Measurements from ENCODE around the gene MRPL46.

The MRPL46 gene

GRCh38 chr15:88467073-88467934 lies at the start of gene MRPL46, which contains the start of gene MRPS11:
TSS of gene MRPL46 (minus strand) at chr15:88467388. CDS start at chr15:88467377, 11 bp downstream.
TSS of gene MRPS11 (plus strand) at chr15:88467708. CDS start at chr15:88467718, 10 bp downstream.
- TF ChIP-seq CTCF (IDR thresholded peaks at IDR 0.05; ENCODE audit: low read depth, low read length), result no peak
- peak within 1 kb of the TSS; percentile 98 for H3K4me3 ChIP-seq (ENCODE audit: low read depth, low read length)

- TF ChIP-seq CTCF (IDR thresholded peaks at IDR 0.05; ENCODE audit: low read depth, low read length), result no peak
- no peak overlapping the region for H3K4me3 ChIP-seq (ENCODE audit: low read depth, low read length)
These were observed 46.0 kb upstream of the MRPL46 start for GRCh38 chr15:88513195-88513594.

GRCh38 chr15:88512601-88513000 lies 45.4 kb upstream of the MRPL46 start:
- TF ChIP-seq CTCF (IDR thresholded peaks at IDR 0.05; ENCODE audit: low read depth, low read length), result no peak
- H3K4me3 ChIP-seq (ENCODE audit: low read depth, low read length), result no peak overlapping the region

DNA sequence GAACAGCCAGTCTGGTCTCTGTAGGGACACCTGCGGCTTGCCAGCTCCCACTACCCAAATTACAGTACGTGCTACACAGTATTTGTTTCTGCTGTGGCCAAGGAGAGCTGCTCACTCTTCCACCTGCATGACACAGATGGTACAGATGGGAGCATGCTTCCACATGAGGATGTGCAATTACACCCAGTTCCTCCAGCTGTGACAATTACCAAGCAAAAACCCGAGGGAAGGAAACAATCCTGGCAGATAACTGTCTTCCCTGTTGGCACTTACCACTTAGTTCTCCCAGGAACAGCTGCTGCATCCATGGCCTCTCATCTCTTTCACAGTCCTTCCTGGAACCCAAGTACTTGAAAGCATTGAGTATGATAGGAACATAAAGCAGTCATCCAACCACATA lies 44.9 kb upstream of the MRPL46 start:
- no peak overlapping the region for H3K4me3 ChIP-seq (ENCODE audit: low read depth, low read length)
- TF ChIP-seq CTCF (IDR thresholded peaks at IDR 0.05; ENCODE audit: low read depth, low read length), result no peak

DNA sequence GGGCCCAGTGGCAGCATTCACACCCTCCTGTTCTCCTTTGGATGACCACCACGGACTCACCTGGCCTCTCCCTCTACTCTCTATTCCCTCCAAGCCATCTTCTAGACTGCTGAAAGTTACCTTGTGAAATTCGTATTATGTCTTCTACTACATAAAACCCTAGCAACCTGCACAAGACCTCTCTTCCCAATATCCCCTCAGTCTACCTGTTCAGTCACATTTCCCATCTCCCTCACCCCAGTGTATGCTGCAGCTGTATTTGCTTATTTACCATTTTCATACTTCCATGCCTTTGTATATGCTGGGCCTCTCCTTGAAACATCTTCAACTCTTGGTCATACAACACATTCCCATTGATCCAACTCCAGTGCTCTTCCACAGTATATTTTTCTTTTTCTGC lies 44.0 kb upstream of the MRPL46 start:
- TF ChIP-seq CTCF (IDR thresholded peaks at IDR 0.05; ENCODE audit: low read depth, low read length), result no peak
- H3K4me3 ChIP-seq (ENCODE audit: low read depth, low read length), result no peak overlapping the region

- no peak overlapping the region for H3K4me3 ChIP-seq (ENCODE audit: low read depth, low read length)
- TF ChIP-seq CTCF (IDR thresholded peaks at IDR 0.05; ENCODE audit: low read depth, low read length), result no peak
These were observed 42.8 kb upstream of the MRPL46 start for GRCh38 chr15:88509964-88510363.

DNA sequence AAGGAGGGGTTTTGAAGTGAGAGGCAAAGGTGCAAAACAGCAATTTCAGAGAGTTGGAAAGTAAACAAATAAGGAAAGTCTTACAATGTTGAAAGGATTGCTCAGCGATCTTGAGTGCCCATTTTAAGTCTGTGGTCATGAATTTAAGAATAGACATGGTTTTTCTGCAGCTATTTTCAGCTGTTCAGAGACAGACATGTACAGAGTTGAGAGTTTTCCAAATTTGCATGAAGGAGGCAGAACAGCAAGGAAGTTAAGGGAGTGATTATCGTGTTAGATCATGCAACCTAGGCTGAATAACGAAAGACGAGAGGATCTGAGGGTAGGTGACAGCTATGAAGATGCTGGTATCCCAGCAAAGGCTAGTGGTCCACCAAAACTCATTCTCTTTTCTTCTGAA lies 42.1 kb upstream of the MRPL46 start:
- no peak for TF ChIP-seq CTCF (IDR thresholded peaks at IDR 0.05; ENCODE audit: low read depth, low read length)

More for the DNA sequence above, 42.1 kb upstream of the MRPL46 start:
- H3K4me3 ChIP-seq (ENCODE audit: low read depth, low read length), result no peak overlapping the region
